Activated B cell treated with CpG ODN at 0.5 μM for 24 hours (primary cell): ENCODE results near the gene SLC14A1. TPM values are rescaled to one million over a fixed set of nuclear protein-coding genes. Genes with fewer than 3 reads are reported as not detected.

Source experiments
- ATAC-seq: fragments of 200-7000 bp; cut with Tn5 transposase; one replicate; pipeline ENCODE4 v1.10.0; 2021; ENCODE audit warnings: low read depth, mild to moderate bottlenecking, moderate library complexity
- CTCF ChIA-PET: fragments of 350-600 bp; sonication (Branson Sonifier 250); formaldehyde crosslinking; loops from one replicate; lab custom pipeline; 2021; ENCODE audit warnings: antibody characterized with exemption; lab: Charles Lee
- POLR2A ChIA-PET: fragments of 350-600 bp; sonication (Branson Sonifier 250); formaldehyde crosslinking; loops from one replicate; lab custom pipeline; 2021; ENCODE audit warnings: antibody characterized with exemption; lab: Charles Lee
- DNase-seq: peaks from one replicate; pipeline ENCODE4 v3.0.0; 2022
- H3K27ac Mint-ChIP-seq: one replicate; pipeline ENCODE4 v1.8.0; 2020; ENCODE audit warnings: mixed read lengths
- H3K27me3 Mint-ChIP-seq: one replicate; pipeline ENCODE4 v1.8.0; 2021; ENCODE audit warnings: mixed read lengths
- H3K36me3 Mint-ChIP-seq: one replicate; pipeline ENCODE4 v1.8.0; 2021; ENCODE audit warnings: low read depth, mixed read lengths
- H3K4me1 Mint-ChIP-seq: one replicate; pipeline ENCODE4 v1.8.0; 2021; ENCODE audit warnings: mixed read lengths
- H3K4me3 Mint-ChIP-seq: one replicate; pipeline ENCODE4 v1.8.0; 2020; ENCODE audit warnings: mild to moderate bottlenecking, mixed read lengths
- H3K9me3 Mint-ChIP-seq: one replicate; pipeline ENCODE4 v1.8.0; 2020; ENCODE audit warnings: mixed read lengths
- CTCF ChIP-seq: fragments of 200-600 bp; IDR thresholded peaks from one replicate; pipeline ENCODE4 v1.8.0; 2022; ENCODE audit warnings: antibody characterized with exemption, mild to moderate bottlenecking
- intact Hi-C: fragments of 100-400 bp; cut with micrococcal nuclease; formaldehyde crosslinking; loops from one replicate; pipeline ENCODE4 v1.15.1; 2024
- total RNA-seq: library from RNA; stranded (reverse); gene quantifications from 2 replicates; pipeline ENCODE4 v1.2.3, GENCODE V29; 2022

Gene SLC14A1
- total RNA-seq, 1 donor from 2014 or later, result 2.0 TPM

DNA sequence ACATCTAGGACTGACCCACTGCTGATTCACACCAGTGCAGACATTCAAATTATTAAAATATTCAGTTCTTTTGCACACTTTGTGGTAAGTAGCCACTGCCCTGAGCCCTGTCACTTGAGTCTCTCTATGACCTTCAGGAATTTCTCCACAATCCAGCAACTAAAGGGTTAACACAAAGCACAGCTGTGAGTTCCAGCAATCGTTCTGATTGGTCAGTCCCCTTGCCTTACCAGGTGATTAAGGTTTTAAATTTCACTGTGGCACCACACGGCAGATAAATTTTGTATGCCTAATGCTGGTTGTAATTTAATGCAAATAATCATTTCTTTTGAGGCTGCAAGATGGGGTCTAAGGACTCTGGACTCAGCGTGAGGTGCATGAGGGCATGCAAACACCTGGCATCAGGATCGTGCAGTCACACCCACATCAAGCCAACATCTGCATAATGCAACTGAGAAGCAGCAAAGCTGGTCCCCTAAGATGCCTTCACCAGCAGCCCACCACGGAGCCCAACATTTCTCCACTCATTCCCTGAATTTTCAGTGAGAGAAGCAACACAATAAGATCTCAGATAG lies 36.6 kb downstream of the SLC14A1 start:
- Mint-ChIP-seq H3K4me3 (no peak overlapping the region), H3K9me3 (no peaks in the 10 kb centered on the region), H3K27me3 (peaks cover 29% of the 10 kb centered on the region), H3K4me1 (no peaks in the 10 kb centered on the region), H3K27ac (no peak overlapping the region), H3K36me3 (no peaks in the 10 kb centered on the region)
- ChIA-PET POLR2A (no interaction called here), CTCF (no interaction called here)
- no peak for ATAC-seq
- DNase-seq, result no peak
- intact Hi-C loops, result no loop called here
- no peak for TF ChIP-seq CTCF

- Mint-ChIP-seq H3K27ac (no peak overlapping the region), H3K4me1 (no peaks in the 10 kb centered on the region), H3K36me3 (no peaks in the 10 kb centered on the region), H3K27me3 (peaks cover 21% of the 10 kb centered on the region), H3K4me3 (no peak overlapping the region), H3K9me3 (no peaks in the 10 kb centered on the region)
- no peak for TF ChIP-seq CTCF
- DNase-seq (no peak), ATAC-seq (no peak)
- intact Hi-C loops, result no loop called here
- ChIA-PET CTCF (no interaction called here), POLR2A (no interaction called here)
These were observed 37.6 kb downstream of the SLC14A1 start for GRCh38 chr18:45761512-45762114.

DNA sequence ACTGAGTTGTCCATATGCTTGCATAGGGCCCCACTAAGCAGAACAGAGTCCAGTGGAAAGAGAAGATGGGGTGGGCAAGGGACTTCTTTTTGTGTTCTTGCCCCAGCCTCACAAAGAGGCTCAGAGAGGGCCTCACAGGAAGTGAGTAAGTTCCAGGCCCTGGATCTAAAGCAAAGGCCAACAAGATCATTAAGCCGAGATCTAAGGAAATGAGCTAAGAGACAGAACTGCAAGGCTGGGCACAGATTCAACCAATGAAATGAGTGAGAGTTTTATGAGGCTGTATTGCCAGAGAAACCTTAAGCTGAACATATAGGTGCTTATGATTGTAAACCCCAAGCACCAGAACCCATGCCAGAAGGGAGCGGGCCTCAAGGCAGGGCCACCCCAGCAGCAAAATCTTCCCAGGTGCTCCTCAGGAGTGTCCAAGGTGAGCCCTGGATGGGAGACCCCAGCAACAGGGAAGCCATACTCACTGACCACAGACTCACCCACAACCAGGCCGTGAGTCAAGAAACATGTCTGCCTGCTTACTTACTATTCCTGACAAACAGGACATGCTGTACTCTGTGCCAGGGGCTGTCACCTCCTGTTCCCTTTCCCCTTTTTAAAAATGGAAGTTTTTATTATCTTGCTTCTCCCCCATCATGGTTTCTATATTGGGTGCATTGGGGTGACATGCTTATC lies 40.2 kb downstream of the SLC14A1 start:
- Mint-ChIP-seq H3K36me3 (no peaks in the 10 kb centered on the region), H3K4me3 (no peak overlapping the region), H3K27ac (no peak overlapping the region), H3K4me1 (no peaks in the 10 kb centered on the region), H3K27me3 (peaks cover 10% of the 10 kb centered on the region), H3K9me3 (no peaks in the 10 kb centered on the region)
- no peak for DNase-seq
- no peak for TF ChIP-seq CTCF
- intact Hi-C loops, result no loop called here
- no peak for ATAC-seq
- POLR2A ChIA-PET, result no interaction called here
- CTCF ChIA-PET, result no interaction called here

DNA sequence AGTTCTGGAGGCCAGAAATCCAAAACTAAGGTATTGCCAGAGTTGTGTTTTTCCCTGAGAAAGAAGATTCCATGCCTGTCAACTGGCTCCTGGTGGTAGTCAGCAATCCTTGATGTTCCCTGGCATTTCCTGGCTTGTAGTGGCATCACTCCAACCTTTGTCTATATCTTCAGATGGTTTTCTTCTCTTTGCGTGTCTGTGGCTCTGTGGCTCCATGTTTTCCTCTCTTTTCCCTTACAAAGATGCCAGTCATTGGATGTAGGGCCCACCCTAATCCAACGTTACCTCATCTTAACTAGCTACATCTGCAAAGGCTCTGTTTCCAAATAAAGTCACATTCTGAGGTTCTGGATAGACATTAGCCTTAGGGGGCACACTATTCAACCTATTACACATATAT lies 41.8 kb downstream of the SLC14A1 start:
- intact Hi-C loops, result no loop called here
- ATAC-seq (no peak), DNase-seq (no peak)
- H3K9me3 Mint-ChIP-seq, result no peaks in the 10 kb centered on the region
- TF ChIP-seq CTCF, result no peak
- no peaks in the 10 kb centered on the region for H3K4me1 Mint-ChIP-seq
- H3K36me3 Mint-ChIP-seq, result no peaks in the 10 kb centered on the region
- no peak overlapping the region for H3K4me3 Mint-ChIP-seq
- ChIA-PET POLR2A (no interaction called here), CTCF (no interaction called here)
- H3K27me3 Mint-ChIP-seq, result peaks cover 18% of the 10 kb centered on the region
- no peak overlapping the region for H3K27ac Mint-ChIP-seq

DNA sequence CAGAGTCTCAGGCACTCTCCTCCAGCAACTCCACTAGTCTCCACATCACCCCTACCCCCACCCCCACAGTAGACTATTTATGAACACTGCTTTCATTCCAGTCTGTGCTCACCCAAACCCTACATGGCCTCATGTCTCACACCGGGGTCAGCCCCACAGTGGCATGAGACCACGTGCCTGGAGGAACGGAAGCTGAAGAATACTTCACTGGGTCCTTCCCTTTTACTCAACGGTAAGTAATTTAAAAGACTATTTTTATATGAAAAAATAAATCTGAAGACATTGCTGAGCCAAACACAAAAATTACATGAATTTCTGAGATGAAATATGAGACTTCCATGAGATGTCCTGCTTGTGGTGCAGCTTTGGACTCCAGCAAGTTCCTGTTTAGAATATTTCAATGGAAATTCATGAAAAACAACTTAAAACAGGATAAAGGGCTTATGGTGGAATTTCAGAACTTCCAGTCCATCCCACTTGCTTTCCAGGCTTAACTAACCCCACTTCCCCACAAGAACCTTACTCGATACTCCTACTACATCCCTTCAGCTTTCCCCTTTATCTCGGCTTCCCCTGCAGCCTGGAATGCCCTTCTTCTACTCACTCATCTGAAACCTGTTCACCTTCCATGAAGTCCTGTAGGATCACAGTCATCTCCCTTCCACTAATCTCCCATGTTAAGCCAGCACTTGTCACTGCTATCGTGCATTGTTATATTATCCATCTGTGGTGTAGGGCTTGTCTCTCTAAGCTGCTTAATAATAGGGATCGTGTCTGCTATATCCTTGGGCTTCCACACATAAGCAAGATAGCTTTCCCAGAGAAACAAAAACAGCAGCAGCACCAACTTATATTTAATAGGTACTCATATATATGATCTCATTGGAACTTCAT lies 47.9 kb downstream of the SLC14A1 start:
- Mint-ChIP-seq H3K27ac (no peak overlapping the region), H3K36me3 (no peaks in the 10 kb centered on the region), H3K4me1 (peaks cover 25% of the 10 kb centered on the region), H3K4me3 (no peak overlapping the region), H3K9me3 (no peaks in the 10 kb centered on the region), H3K27me3 (peaks cover 36% of the 10 kb centered on the region)
- no peak for DNase-seq
- intact Hi-C loops, result no loop called here
- ATAC-seq, result no peak
- CTCF ChIA-PET, result no interaction called here
- no peak for TF ChIP-seq CTCF
- POLR2A ChIA-PET, result no interaction called here
